ENCODE data around the gene PDLIM7.

The PDLIM7 gene

DNA sequence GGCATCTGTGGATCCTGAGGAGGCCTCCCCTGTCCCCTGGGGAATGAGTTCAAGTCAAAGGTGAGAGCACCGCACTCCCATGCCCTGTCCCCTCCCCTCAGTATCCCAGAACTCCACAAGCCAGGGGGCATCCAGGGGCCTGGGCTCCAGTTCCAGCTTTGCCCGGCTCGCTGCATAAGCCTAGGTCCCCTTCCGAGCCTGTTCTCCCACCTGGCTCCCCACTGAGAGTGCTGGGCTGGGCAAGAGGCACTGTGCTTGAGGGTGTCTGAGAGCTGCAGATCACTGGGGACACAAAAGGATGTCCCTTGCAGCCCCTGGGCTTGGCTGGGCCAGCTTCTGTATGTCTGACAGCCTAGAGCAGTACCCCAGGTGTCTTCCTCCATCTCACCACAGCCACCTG is 7.7 kb upstream of the PDLIM7 start:
- H3K27me3 ChIP-seq (replicated peaks; ENCODE audit: insufficient read depth, low read length): no peaks in the 10 kb centered on the region
- no peak overlapping the region for H2AFZ ChIP-seq (ENCODE audit: low read length)
- no peak overlapping the region for H3K4me3 ChIP-seq (ENCODE audit: low read length)
- peaks cover 33% of the 10 kb centered on the region for H3K4me1 ChIP-seq (ENCODE audit: low read length)
- H3K36me3 ChIP-seq (replicated peaks; ENCODE audit: insufficient read depth, low read length): no peaks in the 10 kb centered on the region
- H3K9me3 ChIP-seq (replicated peaks; ENCODE audit: insufficient read depth, low read length): no peaks in the 10 kb centered on the region
- TF ChIP-seq EZH2phosphoT487 (IDR thresholded peaks at IDR 0.05; ENCODE audit: low read length) (no peak), EZH2 (optimal IDR thresholded peaks at IDR 0.05; ENCODE audit: low read depth, low read length) (no peak)
- TF ChIP-seq, protein P1, sequence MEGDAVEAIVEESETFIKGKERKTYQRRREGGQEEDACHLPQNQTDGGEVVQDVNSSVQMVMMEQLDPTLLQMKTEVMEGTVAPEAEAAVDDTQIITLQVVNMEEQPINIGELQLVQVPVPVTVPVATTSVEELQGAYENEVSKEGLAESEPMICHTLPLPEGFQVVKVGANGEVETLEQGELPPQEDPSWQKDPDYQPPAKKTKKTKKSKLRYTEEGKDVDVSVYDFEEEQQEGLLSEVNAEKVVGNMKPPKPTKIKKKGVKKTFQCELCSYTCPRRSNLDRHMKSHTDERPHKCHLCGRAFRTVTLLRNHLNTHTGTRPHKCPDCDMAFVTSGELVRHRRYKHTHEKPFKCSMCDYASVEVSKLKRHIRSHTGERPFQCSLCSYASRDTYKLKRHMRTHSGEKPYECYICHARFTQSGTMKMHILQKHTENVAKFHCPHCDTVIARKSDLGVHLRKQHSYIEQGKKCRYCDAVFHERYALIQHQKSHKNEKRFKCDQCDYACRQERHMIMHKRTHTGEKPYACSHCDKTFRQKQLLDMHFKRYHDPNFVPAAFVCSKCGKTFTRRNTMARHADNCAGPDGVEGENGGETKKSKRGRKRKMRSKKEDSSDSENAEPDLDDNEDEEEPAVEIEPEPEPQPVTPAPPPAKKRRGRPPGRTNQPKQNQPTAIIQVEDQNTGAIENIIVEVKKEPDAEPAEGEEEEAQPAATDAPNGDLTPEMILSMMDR (IDR thresholded peaks at IDR 0.05; ENCODE audit: low read length): no peak
- no peaks in the 10 kb centered on the region; the same call in 1 of the 2 replicates for H4K20me1 ChIP-seq (ENCODE audit: insufficient read depth, low read length)
- no peak overlapping the region for H3K9ac ChIP-seq (ENCODE audit: low read length)
- H3K4me2 ChIP-seq (ENCODE audit: low read depth, low read length): no peak overlapping the region
- H3F3A ChIP-seq (ENCODE audit: insufficient read depth, low read length): peaks cover 14% of the 10 kb centered on the region
- H3K27ac ChIP-seq (ENCODE audit: low read length): no peak overlapping the region
- H3K79me2 ChIP-seq (ENCODE audit: low read length): no peaks in the 10 kb centered on the region
- H3K9me2 ChIP-seq (replicated peaks; ENCODE audit: insufficient read depth, low read length): no peaks in the 10 kb centered on the region
- DNase-seq: no peak

GRCh38 chr5:177504086-177505056 is 7.0 kb upstream of the PDLIM7 start:
- Histone ChIP-seq H3F3A (ENCODE audit: insufficient read depth, low read length) (peaks cover 14% of the 10 kb centered on the region), H3K36me3 (replicated peaks; ENCODE audit: insufficient read depth, low read length) (no peaks in the 10 kb centered on the region), H3K27ac (ENCODE audit: low read length) (no peak overlapping the region), H4K20me1 (ENCODE audit: insufficient read depth, low read length) (no peaks in the 10 kb centered on the region; the same call in 1 of the 2 replicates), H3K79me2 (ENCODE audit: low read length) (no peaks in the 10 kb centered on the region), H3K9ac (ENCODE audit: low read length) (no peak overlapping the region), H3K4me2 (ENCODE audit: low read depth, low read length) (no peak overlapping the region), H3K4me3 (ENCODE audit: low read length) (no peak overlapping the region), H3K4me1 (ENCODE audit: low read length) (peaks cover 28% of the 10 kb centered on the region), H2AFZ (ENCODE audit: low read length) (no peak overlapping the region), H3K9me2 (replicated peaks; ENCODE audit: insufficient read depth, low read length) (no peaks in the 10 kb centered on the region), H3K9me3 (replicated peaks; ENCODE audit: insufficient read depth, low read length) (no peaks in the 10 kb centered on the region), H3K27me3 (replicated peaks; ENCODE audit: insufficient read depth, low read length) (peaks cover 4% of the 10 kb centered on the region; the same call in 1 of the 2 replicates)
- no peak for DNase-seq
- TF ChIP-seq EZH2 (optimal IDR thresholded peaks at IDR 0.05; ENCODE audit: low read depth, low read length) (no peak), EZH2phosphoT487 (IDR thresholded peaks at IDR 0.05; ENCODE audit: low read length) (no peak)
- TF ChIP-seq, protein P1 (IDR thresholded peaks at IDR 0.05; ENCODE audit: low read length): no peak

DNA sequence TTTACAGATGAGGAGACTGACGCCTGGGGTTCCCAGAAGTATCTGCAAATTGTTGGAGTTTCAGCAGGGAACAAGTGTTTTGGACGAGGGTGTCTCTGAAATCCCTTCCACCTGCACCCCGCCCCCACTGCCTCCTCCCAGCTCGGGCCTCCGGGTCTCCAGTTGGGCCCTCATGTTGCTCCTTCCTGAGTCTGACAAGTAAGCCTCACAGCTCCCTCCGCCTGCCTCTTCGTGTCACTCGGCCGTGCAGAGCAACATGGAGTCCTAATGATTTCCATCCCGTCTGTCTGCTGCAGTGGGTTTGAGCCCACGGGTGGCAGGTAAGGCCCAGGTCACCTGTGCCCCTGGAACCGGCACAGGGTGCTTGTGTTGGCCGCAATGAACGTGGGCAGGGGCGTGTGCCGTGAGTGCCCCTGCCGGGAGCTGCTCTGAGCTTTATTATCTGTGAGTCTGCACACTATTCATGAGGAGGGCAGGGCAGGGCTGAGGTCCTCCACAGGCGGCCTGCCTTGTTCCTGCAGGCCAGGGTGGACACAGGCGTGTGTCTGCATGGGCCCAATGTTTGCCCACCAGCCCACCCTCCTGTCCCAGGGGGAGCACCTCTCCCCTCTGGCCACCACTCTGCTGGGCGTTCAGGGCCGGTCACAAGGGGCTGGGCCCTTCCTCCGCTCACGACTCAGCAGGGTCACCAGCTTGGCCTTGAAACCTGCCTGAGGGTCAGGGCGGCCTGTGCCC is 6.1 kb upstream of the PDLIM7 start:
- no peak for DNase-seq
- TF ChIP-seq, protein P1 (IDR thresholded peaks at IDR 0.05; ENCODE audit: low read length): no peak
- no peak for TF ChIP-seq EZH2phosphoT487 (IDR thresholded peaks at IDR 0.05; ENCODE audit: low read length)
- TF ChIP-seq EZH2 (optimal IDR thresholded peaks at IDR 0.05; ENCODE audit: low read depth, low read length): no peak
- H2AFZ ChIP-seq (ENCODE audit: low read length): no peak overlapping the region
- H3K27me3 ChIP-seq (replicated peaks; ENCODE audit: insufficient read depth, low read length): peaks cover 13% of the 10 kb centered on the region
- H3K9ac ChIP-seq (ENCODE audit: low read length): no peak overlapping the region
- no peak overlapping the region for H3K4me3 ChIP-seq (ENCODE audit: low read length)
- no peaks in the 10 kb centered on the region for H3K9me2 ChIP-seq (replicated peaks; ENCODE audit: insufficient read depth, low read length)
- no peaks in the 10 kb centered on the region for H3K79me2 ChIP-seq (ENCODE audit: low read length)
- H4K20me1 ChIP-seq (ENCODE audit: insufficient read depth, low read length): no peaks in the 10 kb centered on the region; the same call in 1 of the 2 replicates
- no peaks in the 10 kb centered on the region for H3K36me3 ChIP-seq (replicated peaks; ENCODE audit: insufficient read depth, low read length)
- H3K4me2 ChIP-seq (ENCODE audit: low read depth, low read length): no peak overlapping the region
- peaks cover 14% of the 10 kb centered on the region for H3F3A ChIP-seq (ENCODE audit: insufficient read depth, low read length)
- no peaks in the 10 kb centered on the region for H3K9me3 ChIP-seq (replicated peaks; ENCODE audit: insufficient read depth, low read length)
- H3K4me1 ChIP-seq (ENCODE audit: low read length): peaks cover 20% of the 10 kb centered on the region
- H3K27ac ChIP-seq (ENCODE audit: low read length): no peak overlapping the region

All from MM.1S (cell line).